A673 (cell line): ENCODE measurements around the gene ZDHHC4. TPM values are rescaled to one million over a fixed set of nuclear protein-coding genes. Genes with fewer than 3 reads are reported as not detected.
"Not testable (repeated sequence)": the region's sequence is repeated elsewhere in the genome, so short reads cannot be mapped to it uniquely, and the experiment has no call there.

Experiments
- BruUV-seq: library from RNA; stranded (reverse); fragments of 400-500 nt; replicated peaks from 2 replicates; lab custom pipeline; 2021; lab: Mats Ljungman, UMichigan
- CTCF ChIA-PET: fragments of 300-600 bp; sonication (Branson Sonifier 250); formaldehyde crosslinking; loops from one replicate; lab custom pipeline; 2022; ENCODE audit warnings: antibody characterized with exemption; lab: Charles Lee
- POLR2A ChIA-PET: fragments of 300-600 bp; sonication (Branson Sonifier 250); formaldehyde crosslinking; loops from one replicate; lab custom pipeline; 2022; ENCODE audit warnings: antibody characterized with exemption; ENCODE audit not compliant: low non-redundant PET; lab: Charles Lee
- DNase-seq: peaks from one replicate; pipeline ENCODE4 v3.0.0-alpha.2; 2015; ENCODE audit warnings: low spot score
- H3K27ac ChIP-seq: fragments of 200-600 bp; sonication (generic); 2 replicates; pipeline ENCODE4 v1.5.1; 2016; ENCODE audit warnings: mixed run types, low read depth, mild to moderate bottlenecking, mixed read lengths, antibody characterized with exemption, low read length; ENCODE audit not compliant: poor library complexity, severe bottlenecking
- H3K27me3 ChIP-seq: fragments of 200-600 bp; sonication (generic); replicated peaks from 2 replicates; pipeline ENCODE4 v1.6.1; 2017; ENCODE audit warnings: mixed run types, low read depth, mild to moderate bottlenecking, mixed read lengths, antibody characterized with exemption, low read length; ENCODE audit not compliant: insufficient read depth, poor library complexity
- H3K36me3 ChIP-seq: fragments of 200-600 bp; sonication (generic); 2 replicates; pipeline ENCODE4 v1.6.1; 2016; ENCODE audit warnings: mixed run types, mild to moderate bottlenecking, mixed read lengths, antibody characterized with exemption, low read length; ENCODE audit not compliant: insufficient read depth, poor library complexity, severe bottlenecking
- H3K4me1 ChIP-seq: fragments of 200-600 bp; sonication (generic); 2 replicates; pipeline ENCODE4 v1.6.1; 2017; ENCODE audit warnings: mixed run types, mild to moderate bottlenecking, mixed read lengths, antibody characterized with exemption, low read length; ENCODE audit not compliant: insufficient read depth, poor library complexity, severe bottlenecking
- H3K4me3 ChIP-seq: fragments of 200-600 bp; sonication (generic); 2 replicates; pipeline ENCODE4 v1.5.1; 2016; ENCODE audit warnings: low read depth, mixed run types, mild to moderate bottlenecking, mixed read lengths, low read length; ENCODE audit not compliant: poor library complexity, severe bottlenecking
- H3K9me3 ChIP-seq: fragments of 200-600 bp; sonication (generic); 2 replicates; pipeline ENCODE4 v1.6.1; 2016; ENCODE audit warnings: mixed run types, low read depth, mild to moderate bottlenecking, mixed read lengths, antibody characterized with exemption, low read length; ENCODE audit not compliant: poor library complexity, severe bottlenecking
- CTCF ChIP-seq: fragments of 300-800, 200-600 bp; sonication (generic); conservative IDR thresholded peaks from 2 replicates; pipeline ENCODE4 v1.5.1; 2017; ENCODE audit warnings: low read depth, mild to moderate bottlenecking, antibody characterized with exemption, low read length, moderate library complexity, mixed read lengths
- EZH2 ChIP-seq: fragments of 200-600 bp; sonication (generic); IDR thresholded peaks from 2 replicates; pipeline ENCODE4 v1.6.1; 2017; ENCODE audit warnings: borderline replicate concordance, low read depth, mild to moderate bottlenecking, mixed read lengths, antibody characterized with exemption, low read length; ENCODE audit not compliant: poor library complexity, severe bottlenecking
- intact Hi-C: fragments of 100-400 bp; cut with micrococcal nuclease; formaldehyde crosslinking; loops from one replicate; pipeline ENCODE4 v1.10.0; 2022; ENCODE audit not compliant: unreplicated experiment
- total RNA-seq: library from RNA; stranded (reverse); gene quantifications from 2 replicates; pipeline ENCODE4 v1.2.3, GENCODE V29; 2021

Gene ZDHHC4
- total RNA-seq, 1 experiment from 2014 or later: 72.4 TPM

GRCh38 chr7:6579446-6579845, 2.2 kb downstream of the ZDHHC4 start:
- no TSS peak for BruUV-seq
- intact Hi-C loops: no loop called here
- POLR2A ChIA-PET: no interaction called here

GRCh38 chr7:6585746-6586432, 8.6 kb downstream of the ZDHHC4 start:
- intact Hi-C loops, H3K27me3 ChIP-seq, BruUV-seq, CTCF ChIA-PET, DNase-seq, H3K9me3 ChIP-seq, H3K4me3 ChIP-seq, H3K27ac ChIP-seq, H3K4me1 ChIP-seq, POLR2A ChIA-PET: not testable (repeated sequence)
- H3K36me3 ChIP-seq: peaks cover 61% of the 10 kb centered on the region

More at GRCh38 chr7:6579446-6579845, 2.2 kb downstream of the ZDHHC4 start:
- no peak overlapping the region for H3K27ac ChIP-seq
- H3K27me3 ChIP-seq: no peaks in the 10 kb centered on the region
- TF ChIP-seq EZH2 (no peak), CTCF (no peak)
- peaks cover 32% of the 10 kb centered on the region for H3K36me3 ChIP-seq
- DNase-seq: peak; percentile 29
- CTCF ChIA-PET: no interaction called here
- H3K4me3 ChIP-seq: no peak overlapping the region
- no peaks in the 10 kb centered on the region for H3K9me3 ChIP-seq
- H3K4me1 ChIP-seq: no peaks in the 10 kb centered on the region

- CTCF ChIA-PET: no interaction called here
- TF ChIP-seq CTCF: no peak
- TF ChIP-seq EZH2: no peak
- no TSS peak for BruUV-seq
These were observed 11.3 kb downstream of the ZDHHC4 start for GRCh38 chr7:6588566-6588965.

More at GRCh38 chr7:6588566-6588965, 11.3 kb downstream of the ZDHHC4 start:
- DNase-seq: no peak
- POLR2A ChIA-PET: no interaction called here
- Histone ChIP-seq H3K4me3 (no peak overlapping the region), H3K4me1 (peaks cover 2% of the 10 kb centered on the region), H3K9me3 (no peaks in the 10 kb centered on the region), H3K36me3 (peaks cover 55% of the 10 kb centered on the region), H3K27ac (no peak overlapping the region), H3K27me3 (no peaks in the 10 kb centered on the region)
- intact Hi-C loops: no loop called here
